Urothelium cell line (cell line): ENCODE data around the gene CTNNA3.
A peak's percentile ranks its signal among the peaks of the same experiment; 100 is the strongest.

Experiments
- DNase-seq: peaks from one replicate; pipeline ENCODE4 v3.0.0; 2011; ENCODE audit warnings: low spot score, mixed read lengths
- FAIRE-seq: peaks from 2 replicates; lab custom pipeline; 2011; peaks lifted over from hg19 to GRCh38; lab: Jason Lieb, UNC

CTNNA3 gene

DNA sequence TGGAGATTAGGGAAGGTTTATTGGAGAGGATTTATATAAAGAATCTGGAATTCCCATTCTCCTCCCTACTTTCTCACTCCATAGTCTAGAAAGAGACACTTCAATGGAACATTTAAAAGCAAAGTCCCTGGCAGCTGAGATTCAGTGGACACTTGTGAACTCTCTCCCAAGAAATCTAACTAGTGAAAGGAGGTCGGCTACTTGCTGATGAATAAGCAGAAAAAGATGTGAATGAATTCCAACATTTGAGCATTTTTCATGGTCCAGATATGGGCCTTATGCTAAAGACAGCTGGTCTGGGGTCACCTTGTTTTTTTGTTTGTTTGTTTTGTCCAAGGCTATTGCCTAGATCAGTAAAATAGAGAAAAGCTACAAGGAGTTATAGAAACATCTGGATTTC is 911.2 kb downstream of the CTNNA3 start:
- FAIRE-seq, result no peak

DNA sequence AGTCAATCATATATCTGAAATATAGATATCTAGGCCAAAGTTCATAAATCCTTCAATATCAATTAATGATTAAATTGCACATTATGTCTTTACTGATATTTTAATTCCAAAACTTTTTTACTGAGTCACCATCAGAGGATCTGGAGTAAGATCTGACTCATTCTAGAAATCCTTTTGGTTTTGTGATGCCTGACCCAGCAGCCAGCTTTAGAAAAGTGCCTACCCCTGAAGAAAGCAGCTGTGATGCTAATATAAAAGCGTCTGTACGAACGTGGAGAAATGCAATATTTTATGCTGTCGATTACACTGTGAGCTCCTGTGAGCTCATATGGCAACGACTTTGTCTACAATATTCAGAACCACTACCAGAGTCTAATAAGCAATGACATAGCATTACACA is 912.7 kb downstream of the CTNNA3 start:
- DNase-seq (no peak), FAIRE-seq (no peak)

More for the DNA sequence above, 911.2 kb downstream of the CTNNA3 start:
- no peak for DNase-seq

DNA sequence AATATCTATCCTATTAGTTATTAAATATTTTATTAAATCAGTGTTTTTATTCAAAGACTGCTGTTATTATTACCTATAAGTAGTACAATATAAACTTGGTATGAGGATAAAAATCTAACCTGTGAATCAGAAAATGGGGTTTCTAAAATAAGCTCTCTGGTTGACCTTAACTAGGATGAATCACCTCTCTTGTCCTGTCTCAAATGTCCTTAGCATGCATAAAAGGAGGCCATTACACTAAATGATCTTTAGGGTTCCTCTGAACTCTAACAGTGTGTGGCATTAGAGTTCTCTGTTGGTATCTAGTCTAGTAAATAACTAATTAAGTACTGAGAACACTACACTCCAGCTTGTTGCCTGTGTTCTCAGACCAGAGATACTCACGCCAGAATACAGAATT is 913.2 kb downstream of the CTNNA3 start:
- DNase-seq (no peak), FAIRE-seq (no peak)

DNA sequence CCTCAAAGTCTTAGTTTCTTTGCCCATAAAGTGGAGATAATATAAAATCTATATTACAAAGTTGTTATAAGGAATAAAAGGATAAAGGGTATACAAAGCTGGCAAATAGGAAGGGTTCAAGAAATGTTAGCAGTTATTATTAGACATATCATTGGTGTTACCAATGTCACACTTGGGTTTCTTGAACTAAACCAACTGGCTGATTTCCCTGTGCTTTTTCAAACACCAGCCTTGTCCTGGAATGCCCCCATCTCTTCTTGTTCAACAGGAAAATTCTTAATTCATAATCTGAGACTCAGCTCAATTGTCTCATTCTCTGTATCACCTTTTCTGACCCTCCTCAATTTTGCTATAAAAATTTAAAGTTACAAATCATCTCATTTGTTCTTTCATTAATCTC is 913.9 kb downstream of the CTNNA3 start:
- no peak for FAIRE-seq
- no peak for DNase-seq

GRCh38 chr10:66780796-66781195 is 915.2 kb downstream of the CTNNA3 start:
- no peak for DNase-seq
- FAIRE-seq, result no peak

- FAIRE-seq (no peak), DNase-seq (no peak)
These were observed 917.6 kb downstream of the CTNNA3 start for GRCh38 chr10:66778351-66778750.

- DNase-seq (no peak), FAIRE-seq (no peak)
These were observed 918.3 kb downstream of the CTNNA3 start for GRCh38 chr10:66777665-66778064.

- no peak for DNase-seq
These were observed 922.5 kb downstream of the CTNNA3 start for GRCh38 chr10:66773472-66773817.

DNA sequence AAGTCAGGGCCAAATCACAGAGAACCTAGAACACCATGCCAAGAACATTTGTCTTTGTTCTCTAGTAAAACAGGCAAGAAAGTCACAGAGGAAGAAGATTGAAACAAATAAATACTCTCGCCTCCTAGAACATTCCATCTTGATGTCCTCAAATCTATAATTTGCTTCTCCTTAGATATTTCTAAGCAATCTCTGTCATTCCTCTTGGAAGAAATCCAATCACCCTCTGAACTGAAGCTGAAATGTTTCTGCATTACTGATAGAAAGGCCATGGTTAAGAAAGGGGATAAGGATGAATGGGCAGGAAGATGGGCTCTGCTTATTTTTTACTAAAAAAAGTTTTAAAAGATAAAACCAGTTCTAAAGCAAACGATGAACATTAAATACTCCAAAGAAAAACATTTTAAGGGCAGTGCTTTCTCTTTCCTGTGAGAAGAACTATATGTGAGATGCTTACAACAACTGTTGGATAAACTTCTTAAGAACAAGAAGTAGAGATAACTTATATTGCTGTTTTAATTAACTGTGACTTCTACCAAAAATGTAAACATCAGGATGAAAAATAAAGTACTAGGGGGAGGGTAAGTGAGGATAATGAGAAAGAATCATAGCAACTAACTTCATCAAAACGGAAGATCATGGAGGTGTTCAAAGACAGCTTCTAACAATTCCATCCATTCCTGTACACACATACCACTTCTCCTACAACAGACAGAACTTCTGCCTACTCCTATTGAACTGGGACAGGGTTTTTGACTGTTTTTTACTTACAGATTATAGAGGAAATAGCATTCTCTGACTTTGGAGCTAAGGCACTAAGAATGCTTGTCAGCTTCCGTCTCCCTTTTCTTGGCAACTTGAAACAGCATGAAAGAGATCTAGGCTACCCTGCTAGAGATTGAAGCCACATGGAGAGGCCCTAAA is 923.2 kb downstream of the CTNNA3 start:
- DNase-seq, result no peak
- FAIRE-seq, result no peak

More at GRCh38 chr10:66773472-66773817, 922.5 kb downstream of the CTNNA3 start:
- no peak for FAIRE-seq

DNA sequence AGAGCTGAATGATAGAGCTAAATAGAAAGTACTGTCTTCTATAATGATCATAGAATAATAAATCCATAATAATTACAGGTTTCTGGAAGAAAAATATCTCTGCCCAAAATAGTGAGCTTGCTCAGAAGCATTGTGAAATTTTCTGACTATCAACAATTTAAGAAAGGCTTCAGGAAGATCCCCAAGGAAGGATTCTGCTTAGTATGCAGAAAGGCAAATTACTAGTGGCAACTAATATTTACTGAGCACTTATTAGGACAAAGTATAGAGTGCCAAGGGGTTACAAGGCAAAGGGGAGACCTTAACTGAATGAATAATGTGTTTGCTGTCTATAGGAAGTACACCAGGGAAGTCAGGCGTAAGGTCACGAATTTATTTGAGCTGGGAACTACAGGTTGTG is 928.3 kb downstream of the CTNNA3 start:
- DNase-seq (no peak), FAIRE-seq (no peak)

- no peak for FAIRE-seq
- no peak for DNase-seq
These were observed 933.7 kb downstream of the CTNNA3 start for GRCh38 chr10:66762218-66762729.

GRCh38 chr10:66760941-66761340 is 935.1 kb downstream of the CTNNA3 start:
- no peak for DNase-seq
- no peak for FAIRE-seq

DNA sequence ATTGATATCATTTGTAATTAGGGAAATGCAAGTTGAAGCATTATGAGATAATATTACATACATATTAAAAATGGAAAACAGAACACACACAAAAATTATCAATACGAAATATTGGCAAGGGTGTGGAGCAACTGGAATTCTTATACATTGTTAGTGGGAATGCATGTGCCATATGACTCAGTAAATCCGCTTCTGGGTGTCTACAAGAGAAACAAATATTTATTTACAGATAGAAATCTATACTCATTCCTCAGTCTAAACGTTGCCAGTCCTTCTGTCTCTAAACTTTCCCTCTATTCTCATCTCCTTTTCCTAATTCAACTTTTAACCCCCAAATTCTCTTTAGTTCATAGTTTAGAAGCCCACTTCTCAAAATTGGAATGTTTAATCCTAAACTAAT is 940.5 kb downstream of the CTNNA3 start:
- DNase-seq (no peak), FAIRE-seq (no peak)

GRCh38 chr10:66752714-66753113 is 943.3 kb downstream of the CTNNA3 start:
- no peak for DNase-seq

DNA sequence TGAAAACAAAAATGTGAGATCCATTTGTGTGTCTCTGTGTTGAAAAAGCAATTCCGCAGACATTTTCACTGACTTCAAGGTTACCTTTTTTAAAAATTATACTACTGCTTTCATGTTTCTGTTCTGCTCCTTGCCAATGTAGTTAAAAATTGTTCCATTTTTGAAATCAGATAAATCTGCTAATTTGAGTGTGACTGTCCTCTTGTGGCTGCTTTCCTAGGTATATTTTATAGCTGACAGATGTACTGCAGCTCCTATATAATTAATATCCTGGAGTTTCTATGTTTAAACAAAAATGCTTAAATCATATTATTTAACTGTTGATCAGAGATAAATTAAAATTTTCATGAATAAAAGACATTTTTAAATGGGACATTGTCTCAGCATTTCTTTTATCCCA is 947.8 kb downstream of the CTNNA3 start:
- DNase-seq, result no peak
- no peak for FAIRE-seq

More at GRCh38 chr10:66752714-66753113, 943.3 kb downstream of the CTNNA3 start:
- FAIRE-seq, result no peak

DNA sequence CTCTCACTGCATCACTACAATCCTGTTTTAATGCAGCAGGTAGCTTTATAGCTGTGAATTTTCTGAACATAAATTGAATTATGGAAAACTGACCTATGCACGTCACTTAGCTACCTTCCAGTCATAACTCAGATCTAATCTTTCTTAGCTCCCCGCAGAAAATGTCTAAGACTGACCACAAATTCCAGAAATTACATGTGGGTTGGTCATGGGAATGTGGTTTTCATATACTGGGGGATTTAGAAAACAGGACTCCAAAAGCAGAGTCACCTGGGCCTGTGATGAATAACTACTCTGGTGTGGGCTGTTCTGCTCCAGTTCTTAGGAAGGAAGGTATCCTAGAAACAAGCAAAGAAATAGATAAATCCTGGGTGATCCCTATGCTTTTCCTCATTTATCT is 948.5 kb downstream of the CTNNA3 start:
- DNase-seq, result peak; percentile 82
- FAIRE-seq, result no peak

- DNase-seq, result no peak
- FAIRE-seq, result peak; percentile 35
These were observed 949.3 kb downstream of the CTNNA3 start for GRCh38 chr10:66746711-66747110.

DNA sequence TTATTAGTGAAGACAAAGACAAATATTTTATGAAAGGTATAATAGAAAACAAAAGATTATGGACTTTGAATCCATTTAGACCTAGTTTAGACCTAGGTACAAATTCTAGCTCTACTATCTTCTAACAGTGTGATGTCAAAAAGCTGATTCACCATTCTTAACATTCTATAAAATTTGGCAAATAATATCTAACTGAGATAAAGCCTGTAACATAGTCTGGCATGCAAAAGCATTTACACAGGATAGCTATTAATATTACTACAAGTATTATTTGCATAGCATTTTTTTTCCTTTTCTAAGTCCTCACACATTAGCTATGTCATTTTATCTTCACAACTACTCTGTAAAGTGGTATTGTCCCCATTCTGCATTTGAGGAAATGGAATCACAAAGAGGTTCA is 949.7 kb downstream of the CTNNA3 start:
- FAIRE-seq (no peak), DNase-seq (no peak)

- FAIRE-seq, result no peak
- no peak for DNase-seq
These were observed 951.1 kb downstream of the CTNNA3 start for GRCh38 chr10:66744915-66745314.

DNA sequence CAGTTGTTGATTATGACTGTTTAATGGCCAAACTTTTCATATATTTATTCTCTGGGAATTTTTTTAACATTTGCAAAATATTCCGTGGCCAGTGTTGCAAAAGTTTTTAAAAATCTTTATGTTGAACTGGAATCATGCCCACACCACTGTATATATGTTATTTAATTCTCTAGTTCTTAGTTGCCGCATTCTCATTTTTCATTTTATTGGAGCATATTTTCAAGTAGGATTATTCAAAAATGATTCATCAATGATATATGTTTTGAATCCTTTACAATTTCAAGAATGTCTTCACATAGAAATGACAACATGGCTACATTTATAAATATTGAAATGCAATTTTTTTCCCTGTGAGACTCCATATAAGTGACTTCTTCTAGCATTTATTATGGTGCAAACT is 958.8 kb downstream of the CTNNA3 start:
- FAIRE-seq (no peak), DNase-seq (no peak)

GRCh38 chr10:66723608-66724400 is 972.2 kb downstream of the CTNNA3 start:
- FAIRE-seq (no peak), DNase-seq (no peak)

- DNase-seq, result no peak
- no peak for FAIRE-seq
These were observed 976.5 kb downstream of the CTNNA3 start for GRCh38 chr10:66719483-66719882.
